ENCODE results near the gene CD300LB.

GRCh38 chr17:74579900-74580299 lies 48.6 kb upstream of the CD300LB start:
- TF ChIP-seq GATA3 (IDR thresholded peaks at IDR 0.05; ENCODE audit: low read depth, low read length) (no peak), GATA2 (IDR thresholded peaks at IDR 0.05; ENCODE audit: low read depth, low read length) (no peak)

Data from SH-SY5Y (cell line).